OCI-LY1 (cell line): ENCODE results near the gene WDPCP.

Source experiments
- EZH2 ChIP-seq: fragments of 200-600 bp; sonication (generic), shearing (Covaris generic); IDR thresholded peaks from 2 replicates; pipeline ENCODE4 v1.8.0; 2017; ENCODE audit warnings: borderline replicate concordance, mixed run types, mild to moderate bottlenecking, antibody characterized with exemption, low read length, moderate library complexity, mixed read lengths
- TF ChIP-seq, protein P1 (sequence below): fragments of 200-600 bp; sonication (generic), shearing (Covaris generic); IDR thresholded peaks from 2 replicates; pipeline ENCODE4 v1.5.1; 2017; ENCODE audit warnings: mild to moderate bottlenecking, antibody characterized with exemption, low read length, moderate library complexity, mixed read lengths

DNA sequence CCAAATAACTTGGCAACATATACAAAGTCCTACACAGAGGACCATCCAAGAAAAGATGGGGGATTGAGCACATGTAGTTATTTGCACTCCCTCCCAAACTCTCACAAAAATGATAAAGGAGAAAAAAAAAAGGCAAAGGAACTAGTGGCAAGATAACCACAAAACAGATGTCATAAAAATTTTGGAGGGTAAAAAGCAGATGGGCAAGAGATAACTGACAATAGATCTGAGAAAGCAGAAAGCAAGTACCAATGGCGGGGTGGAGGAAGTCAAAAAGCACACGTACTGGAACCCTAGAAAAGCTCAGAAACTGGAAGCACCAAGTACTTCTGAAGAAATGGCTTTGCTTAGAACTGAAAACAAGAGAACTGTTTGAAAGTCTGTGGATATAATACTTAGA lies 82.0 kb downstream of the WDPCP start:
- TF ChIP-seq, protein P1, sequence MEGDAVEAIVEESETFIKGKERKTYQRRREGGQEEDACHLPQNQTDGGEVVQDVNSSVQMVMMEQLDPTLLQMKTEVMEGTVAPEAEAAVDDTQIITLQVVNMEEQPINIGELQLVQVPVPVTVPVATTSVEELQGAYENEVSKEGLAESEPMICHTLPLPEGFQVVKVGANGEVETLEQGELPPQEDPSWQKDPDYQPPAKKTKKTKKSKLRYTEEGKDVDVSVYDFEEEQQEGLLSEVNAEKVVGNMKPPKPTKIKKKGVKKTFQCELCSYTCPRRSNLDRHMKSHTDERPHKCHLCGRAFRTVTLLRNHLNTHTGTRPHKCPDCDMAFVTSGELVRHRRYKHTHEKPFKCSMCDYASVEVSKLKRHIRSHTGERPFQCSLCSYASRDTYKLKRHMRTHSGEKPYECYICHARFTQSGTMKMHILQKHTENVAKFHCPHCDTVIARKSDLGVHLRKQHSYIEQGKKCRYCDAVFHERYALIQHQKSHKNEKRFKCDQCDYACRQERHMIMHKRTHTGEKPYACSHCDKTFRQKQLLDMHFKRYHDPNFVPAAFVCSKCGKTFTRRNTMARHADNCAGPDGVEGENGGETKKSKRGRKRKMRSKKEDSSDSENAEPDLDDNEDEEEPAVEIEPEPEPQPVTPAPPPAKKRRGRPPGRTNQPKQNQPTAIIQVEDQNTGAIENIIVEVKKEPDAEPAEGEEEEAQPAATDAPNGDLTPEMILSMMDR: no peak
- no peak for TF ChIP-seq EZH2
